HepG2 (cell line): ENCODE measurements around the gene BPIFA1. TPM values are rescaled to one million over a fixed set of nuclear protein-coding genes. Genes with fewer than 3 reads are reported as not detected.
A peak's percentile ranks its signal among the peaks of the same experiment; 100 is the strongest.

Source experiments
- ATF2 ChIP-seq: sonication (generic); formaldehyde crosslinking; IDR thresholded peaks from 2 replicates; pipeline ENCODE4 v1.4.0; 2020; ENCODE audit warnings: missing genetic modification reagents
- HBP1 ChIP-seq: IDR thresholded peaks from 2 replicates; pipeline ENCODE4 v1.6.1; 2016; ENCODE audit warnings: low read depth, control low read depth
- HNF1B ChIP-seq: sonication (generic); formaldehyde crosslinking; IDR thresholded peaks from 2 replicates; pipeline ENCODE4 v1.5.1; 2020; ENCODE audit warnings: mild to moderate bottlenecking, moderate library complexity, missing genetic modification reagents
- HOXA9 ChIP-seq: sonication (generic); formaldehyde crosslinking; IDR thresholded peaks from 2 replicates; pipeline ENCODE4 v1.8.1; 2022; ENCODE audit warnings: missing genetic modification reagents, mild to moderate bottlenecking, moderate library complexity, borderline replicate concordance
- MTF1 ChIP-seq: sonication (generic); formaldehyde crosslinking; IDR thresholded peaks from 2 replicates; pipeline ENCODE4 v1.5.0; 2020; ENCODE audit warnings: missing genetic modification reagents
- NFKB2 ChIP-seq: sonication (generic); formaldehyde crosslinking; IDR thresholded peaks from 2 replicates; pipeline ENCODE4 v1.4.0; 2020; ENCODE audit warnings: missing genetic modification reagents, borderline replicate concordance
- POLR2AphosphoS5 ChIP-seq: IDR thresholded peaks from 2 replicates; pipeline ENCODE4 v1.6.1; 2012; ENCODE audit warnings: low read depth, low read length
- RERE ChIP-seq: IDR thresholded peaks from 2 replicates; pipeline ENCODE4 v1.6.1; 2016; ENCODE audit warnings: low read depth, missing genetic modification reagents, missing compliant biosample characterization
- SMYD3 ChIP-seq: sonication (generic); formaldehyde crosslinking; IDR thresholded peaks from 2 replicates; pipeline ENCODE4 v1.8.1; 2023; ENCODE audit warnings: mild to moderate bottlenecking, missing genetic modification reagents
- SOX6 ChIP-seq, 2 experiments: fragments of 450-650 bp in 1 of 2; sonication (generic) in 1 of 2; formaldehyde crosslinking in 1 of 2; IDR thresholded peaks; 2 replicates each; pipeline versions ENCODE4 v1.4.0 to v1.6.1; 2017 to 2020; ENCODE audit warnings: antibody characterized with exemption in 1 of 2, mild to moderate bottlenecking in 1 of 2, missing genetic modification reagents in 1 of 2
- ZNF143 ChIP-seq: sonication (generic); formaldehyde crosslinking; IDR thresholded peaks from 2 replicates; pipeline ENCODE4 v1.4.0; 2020; ENCODE audit warnings: missing genetic modification reagents
- ZNF18 ChIP-seq: sonication (generic); formaldehyde crosslinking; IDR thresholded peaks from 2 replicates; pipeline ENCODE4 v1.8.0; 2022; ENCODE audit warnings: mild to moderate bottlenecking, missing genetic modification reagents; ENCODE audit not compliant: insufficient replicate concordance
- ZNF562 ChIP-seq: sonication (generic); formaldehyde crosslinking; IDR thresholded peaks from 2 replicates; pipeline ENCODE4 v1.8.0; 2022; ENCODE audit warnings: missing genetic modification reagents, borderline replicate concordance
- ZNF749 ChIP-seq: sonication (generic); formaldehyde crosslinking; IDR thresholded peaks from 2 replicates; pipeline ENCODE4 v1.8.0; 2022; ENCODE audit warnings: mild to moderate bottlenecking, missing genetic modification reagents, moderate library complexity, borderline replicate concordance
- ZNF891 ChIP-seq: sonication (generic); formaldehyde crosslinking; IDR thresholded peaks from 2 replicates; pipeline ENCODE4 v1.5.0; 2020; ENCODE audit warnings: mild to moderate bottlenecking, missing genetic modification reagents
- polyA plus RNA-seq, 8 experiments: library from polyadenylated mRNA; depleted of rRNA in 3 of 8; stranded (reverse) in 7 of 8; unstranded in 1 of 8; fragments of >200 nt; fragmentation: Illumina TruSeq in 4 of 8; extraction: Trizol in 4 of 8; gene quantifications; 2 replicates each; pipeline versions ENCODE4 v1.2.1 to v1.2.3, GENCODE V29; 2011 to 2016; ENCODE audit warnings: low read depth in 4 of 8, missing spikeins in 1 of 8, mixed read lengths in 1 of 8; ENCODE audit not compliant: insufficient read depth in 1 of 8
- total RNA-seq, 5 experiments: library from RNA; depleted of rRNA; stranded (reverse); fragments of >200 nt; fragmentation: Illumina TruSeq; extraction: Trizol; gene quantifications; 2 replicates each; pipeline ENCODE4 v1.2.3, GENCODE V29; 2016; ENCODE audit warnings: low read depth in 1 of 5

Gene BPIFA1
- total and polyA plus RNA-seq, 2 of the 13 experiments (the other 11 are each of a cell fraction or from before 2014, with no cell fraction given), result not detected

- TF ChIP-seq ATF2 (CRISPR knock-in tag) (no peak), SOX6 (IDR thresholded peaks at IDR 0.05) (no peak), SOX6 (CRISPR knock-in tag; IDR thresholded peaks at IDR 0.05) (peak; percentile 25; the same call in 1 of the 2 replicates), HBP1 (no peak), ZNF18 (CRISPR knock-in tag) (no peak), RERE (CRISPR knock-in tag) (no peak), MTF1 (CRISPR knock-in tag) (no peak), HOXA9 (CRISPR knock-in tag) (no peak), ZNF749 (CRISPR knock-in tag) (no peak), SMYD3 (CRISPR knock-in tag) (peak; percentile 87; the same call in 1 of the 2 replicates), HNF1B (CRISPR knock-in tag) (no peak), ZNF562 (CRISPR knock-in tag) (no peak), ZNF891 (CRISPR knock-in tag) (peak; percentile 59; the same call in 1 of the 2 replicates), NFKB2 (CRISPR knock-in tag) (peak; percentile 67; the same call in 1 of the 2 replicates), ZNF143 (no peak; the same call in 1 of the 2 replicates), POLR2AphosphoS5 (no peak)
Measured at GRCh38 chr20:33281550-33282146, 45.9 kb downstream of the BPIFA1 start (continued).
